Sigmoid colon (tissue), 4 donors: ENCODE measurements around the gene GADL1.

Experiments
- CTCF ChIP-seq, 4 experiments: fragments of 450-650 bp in 3 of 4; fragments of 200-600 bp in 1 of 4; IDR thresholded peaks; one replicate each; pipeline ENCODE4 v1.5.1; 2016 to 2019; ENCODE audit warnings: antibody characterized with exemption in 4 of 4, mild to moderate bottlenecking in 3 of 4, moderate library complexity in 2 of 4
- EP300 ChIP-seq, 4 donors: sonication (generic); formaldehyde crosslinking; IDR thresholded peaks; one replicate each; pipeline ENCODE4 v1.6.1; 2017; ENCODE audit warnings: antibody characterized with exemption in 4 of 4
- POLR2A ChIP-seq, 2 donors: fragments of 450-650 bp; IDR thresholded peaks; one replicate each; pipeline ENCODE4 v1.6.1; 2016; ENCODE audit warnings: antibody characterized with exemption in 2 of 2, mild to moderate bottlenecking in 2 of 2, moderate library complexity in 2 of 2
- POLR2AphosphoS5 ChIP-seq, 4 donors: sonication (generic); formaldehyde crosslinking; IDR thresholded peaks; one replicate each; pipeline ENCODE4 v1.6.1; 2017; ENCODE audit warnings: antibody characterized with exemption in 4 of 4

- TF ChIP-seq CTCF (IDR thresholded peaks at IDR 0.05) = no peak
- TF ChIP-seq POLR2AphosphoS5 (IDR thresholded peaks at IDR 0.05) = no peak
- TF ChIP-seq POLR2A (IDR thresholded peaks at IDR 0.05) = no peak
- no peak for TF ChIP-seq EP300 (IDR thresholded peaks at IDR 0.05)
These were observed 14.1 kb upstream of the GADL1 start for GRCh38 chr3:30908456-30909037.
